Karpas-422 (cell line): ENCODE results near the gene CSPG5. TPM values are rescaled to one million over a fixed set of nuclear protein-coding genes. Genes with fewer than 3 reads are reported as not detected.

Source experiments
- small RNA-seq: library from RNA; depleted of rRNA; stranded (forward); fragments of <200 nt; gene quantifications from one replicate; pipeline ENCODE3, GENCODE V24; 2014
- total RNA-seq: library from RNA; depleted of rRNA; stranded (reverse); fragments of >200 nt; shearing (Covaris generic); gene quantifications from 2 replicates; pipeline ENCODE4 v1.2.3, GENCODE V29; 2014; ENCODE audit warnings: low replicate concordance; rRNA removed

CSPG5 gene
- total RNA-seq, 1 experiment from 2014 or later: 0.04 TPM

Small RNA genes lying within 50 kb of the gene (small RNA-seq; reads per million reads assigned to genes)
- not detected for gene RN7SL870P

Other genes with a start within 250 kb of the CSPG5 start
- 7.9 and 25.5 TPM in 2 replicates for gene PTPN23, start 197.8 kb downstream of the CSPG5 start, total RNA-seq
- gene SCAP, start 102.9 kb downstream of the CSPG5 start, total RNA-seq: 109 and 139 TPM in 2 replicates
- gene ELP6, start 65.2 kb downstream of the CSPG5 start, total RNA-seq: 60.4 and 61.7 TPM in 2 replicates
- gene SMARCC1, start 203.0 kb upstream of the CSPG5 start, total RNA-seq: 59.2 and 71.3 TPM in 2 replicates
- 58.6 and 106 TPM in 2 replicates for gene DHX30, start 224.3 kb upstream of the CSPG5 start, total RNA-seq